OCI-LY3 (cell line): ENCODE measurements around the gene LPP.

Experiments
- CTCF ChIP-seq: fragments of 200-600, 300-600 bp; sonication (generic); IDR thresholded peaks from 2 replicates; pipeline ENCODE4 v1.5.1; 2014; ENCODE audit warnings: antibody characterized with exemption, low read length, low read depth
- EZH2phosphoT487 ChIP-seq: fragments of 200-600 bp; shearing (Covaris generic); IDR thresholded peaks from 2 replicates; pipeline ENCODE4 v1.6.1; 2018; ENCODE audit warnings: antibody characterized with exemption, mixed run types, low read depth

GRCh38 chr3:188553569-188553968, 399.6 kb downstream of the LPP start:
- no peak for TF ChIP-seq CTCF
- TF ChIP-seq EZH2phosphoT487, result no peak
